Upper lobe of left lung (tissue), 4 donors: Measurements from ENCODE around the gene BACH1.

Source experiments
- POLR2A ChIP-seq, 4 donors: fragments of 450-650 bp; IDR thresholded peaks; one replicate each; pipeline ENCODE4 v1.5.1; 2016 to 2017; ENCODE audit warnings: antibody characterized with exemption in 4 of 4, mild to moderate bottlenecking in 2 of 4
- TF ChIP-seq, protein P1 (sequence below), 6 experiments: fragments of 450-650 bp in 4 of 6; fragments of 200-600 bp in 2 of 6; sonication (generic) in 2 of 6; IDR thresholded peaks; one replicate each; pipeline ENCODE4 v1.5.1; 2016 to 2019; ENCODE audit warnings: antibody characterized with exemption in 6 of 6

DNA sequence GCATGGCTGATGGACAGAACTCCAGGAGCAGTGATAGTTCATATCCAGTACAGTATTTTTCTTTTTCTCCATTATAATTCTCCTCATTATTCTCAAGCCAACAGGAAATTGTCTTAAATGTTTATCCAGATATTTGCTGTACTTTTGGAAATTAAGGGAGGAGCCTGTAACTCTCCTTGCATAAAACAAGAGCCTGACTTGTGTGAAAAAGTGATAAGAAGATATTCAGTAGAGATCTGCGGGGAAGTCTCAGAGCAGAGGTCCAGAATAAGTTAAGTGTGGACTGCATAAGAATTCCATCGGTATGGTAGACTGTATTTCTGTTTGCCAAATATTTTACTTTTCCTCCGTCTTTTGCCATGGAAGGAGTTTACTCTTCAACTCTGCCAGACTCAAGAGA, 70.2 kb downstream of the BACH1 start:
- TF ChIP-seq, protein P1, sequence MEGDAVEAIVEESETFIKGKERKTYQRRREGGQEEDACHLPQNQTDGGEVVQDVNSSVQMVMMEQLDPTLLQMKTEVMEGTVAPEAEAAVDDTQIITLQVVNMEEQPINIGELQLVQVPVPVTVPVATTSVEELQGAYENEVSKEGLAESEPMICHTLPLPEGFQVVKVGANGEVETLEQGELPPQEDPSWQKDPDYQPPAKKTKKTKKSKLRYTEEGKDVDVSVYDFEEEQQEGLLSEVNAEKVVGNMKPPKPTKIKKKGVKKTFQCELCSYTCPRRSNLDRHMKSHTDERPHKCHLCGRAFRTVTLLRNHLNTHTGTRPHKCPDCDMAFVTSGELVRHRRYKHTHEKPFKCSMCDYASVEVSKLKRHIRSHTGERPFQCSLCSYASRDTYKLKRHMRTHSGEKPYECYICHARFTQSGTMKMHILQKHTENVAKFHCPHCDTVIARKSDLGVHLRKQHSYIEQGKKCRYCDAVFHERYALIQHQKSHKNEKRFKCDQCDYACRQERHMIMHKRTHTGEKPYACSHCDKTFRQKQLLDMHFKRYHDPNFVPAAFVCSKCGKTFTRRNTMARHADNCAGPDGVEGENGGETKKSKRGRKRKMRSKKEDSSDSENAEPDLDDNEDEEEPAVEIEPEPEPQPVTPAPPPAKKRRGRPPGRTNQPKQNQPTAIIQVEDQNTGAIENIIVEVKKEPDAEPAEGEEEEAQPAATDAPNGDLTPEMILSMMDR (IDR thresholded peaks at IDR 0.05) = no peak
- no peak for TF ChIP-seq POLR2A (IDR thresholded peaks at IDR 0.05)
